Skeletal muscle cell (primary cell): ENCODE measurements around the gene QSOX1.
"Not testable (repeated sequence)": the region's sequence is repeated elsewhere in the genome, so short reads cannot be mapped to it uniquely, and the experiment has no call there.

Source experiments
- DNase-seq: peaks from one replicate; pipeline ENCODE4 v3.0.0-alpha.2; 2010; ENCODE audit warnings: low read depth
- H3K4me3 ChIP-seq: 2 replicates; pipeline ENCODE4 v1.5.1; 2011; ENCODE audit warnings: low read depth, mild to moderate bottlenecking, control low read depth, low read length, moderate library complexity

Gene QSOX1

GRCh38 chr1:180202588-180202987 lies 47.9 kb downstream of the QSOX1 start:
- DNase-seq, H3K4me3 ChIP-seq: not testable (repeated sequence)

GRCh38 chr1:180204231-180204630 lies 49.6 kb downstream of the QSOX1 start:
- H3K4me3 ChIP-seq = no peak overlapping the region
- DNase-seq = no peak

GRCh38 chr1:180206581-180206980 lies 51.9 kb downstream of the QSOX1 start:
- no peak for DNase-seq
- no peak overlapping the region for H3K4me3 ChIP-seq

- DNase-seq = no peak
Measured at GRCh38 chr1:180208264-180208663, 53.6 kb downstream of the QSOX1 start.

GRCh38 chr1:180210008-180210620 lies 55.4 kb downstream of the QSOX1 start:
- DNase-seq = no peak
- no peak overlapping the region for H3K4me3 ChIP-seq

More at GRCh38 chr1:180208264-180208663, 53.6 kb downstream of the QSOX1 start:
- no peak overlapping the region for H3K4me3 ChIP-seq

GRCh38 chr1:180211156-180211859 lies 56.6 kb downstream of the QSOX1 start:
- H3K4me3 ChIP-seq = no peak overlapping the region
- DNase-seq = no peak

- H3K4me3 ChIP-seq = no peak overlapping the region
- DNase-seq = no peak
Measured at GRCh38 chr1:180211860-180212229, 57.2 kb downstream of the QSOX1 start.

- no peak overlapping the region for H3K4me3 ChIP-seq
- DNase-seq = no peak
Measured at GRCh38 chr1:180213401-180214170, 58.9 kb downstream of the QSOX1 start.

GRCh38 chr1:180215856-180216625 lies 61.4 kb downstream of the QSOX1 start:
- no peak overlapping the region for H3K4me3 ChIP-seq
- no peak for DNase-seq

- H3K4me3 ChIP-seq = no peak overlapping the region
- no peak for DNase-seq
Measured at GRCh38 chr1:180217006-180217405, 62.3 kb downstream of the QSOX1 start.

- no peak for DNase-seq
- H3K4me3 ChIP-seq = no peak overlapping the region
Measured at GRCh38 chr1:180218806-180219765, 64.4 kb downstream of the QSOX1 start.

- H3K4me3 ChIP-seq = no peak overlapping the region
- no peak for DNase-seq
Measured at GRCh38 chr1:180219776-180220175, 65.1 kb downstream of the QSOX1 start.

GRCh38 chr1:180221462-180221861 lies 66.8 kb downstream of the QSOX1 start:
- DNase-seq = no peak
- H3K4me3 ChIP-seq = no peak overlapping the region

GRCh38 chr1:180224902-180225301 lies 70.2 kb downstream of the QSOX1 start:
- no peak for DNase-seq
- H3K4me3 ChIP-seq = no peak overlapping the region

- DNase-seq = no peak
Measured at GRCh38 chr1:180225403-180225802, 70.7 kb downstream of the QSOX1 start.

GRCh38 chr1:180227861-180228647 lies 73.4 kb downstream of the QSOX1 start:
- no peak overlapping the region for H3K4me3 ChIP-seq
- DNase-seq = no peak

More at GRCh38 chr1:180225403-180225802, 70.7 kb downstream of the QSOX1 start:
- no peak overlapping the region for H3K4me3 ChIP-seq

GRCh38 chr1:180228648-180229482 lies 74.2 kb downstream of the QSOX1 start:
- peak overlapping the region; percentile 53 for H3K4me3 ChIP-seq
- DNase-seq = no peak
